Measurements from ENCODE around the gene MAGEB1.

Gene MAGEB1

GRCh38 chrX:30301208-30301607 lies 54.3 kb downstream of the MAGEB1 start:
- no peak for DNase-seq
